Endothelial cell (in vitro differentiated cells): ENCODE data around the gene FRAS1. TPM values are rescaled to one million over a fixed set of nuclear protein-coding genes. Genes with fewer than 3 reads are reported as not detected.

Source experiments
- DNase-seq: peaks from one replicate; pipeline ENCODE4 v3.0.0; 2021; ENCODE audit warnings: low spot score
- H3K27ac Mint-ChIP-seq: one replicate; pipeline ENCODE4 v1.8.0; 2021; ENCODE audit warnings: mixed read lengths, inconsistent platforms; ENCODE audit not compliant: unreplicated experiment
- H3K27me3 Mint-ChIP-seq: one replicate; pipeline ENCODE4 v1.8.0; 2021; ENCODE audit warnings: mild to moderate bottlenecking, moderate library complexity, mixed read lengths, inconsistent platforms; ENCODE audit not compliant: unreplicated experiment
- H3K36me3 Mint-ChIP-seq: one replicate; pipeline ENCODE4 v1.8.0; 2021; ENCODE audit warnings: mild to moderate bottlenecking, low read depth, mixed read lengths, inconsistent platforms; ENCODE audit not compliant: unreplicated experiment
- H3K4me1 Mint-ChIP-seq: one replicate; pipeline ENCODE4 v1.8.0; 2021; ENCODE audit warnings: mild to moderate bottlenecking, mixed read lengths, inconsistent platforms; ENCODE audit not compliant: unreplicated experiment
- H3K4me3 Mint-ChIP-seq: one replicate; pipeline ENCODE4 v1.8.0; 2021; ENCODE audit warnings: mild to moderate bottlenecking, mixed read lengths, inconsistent platforms; ENCODE audit not compliant: unreplicated experiment
- H3K9me3 Mint-ChIP-seq: one replicate; pipeline ENCODE4 v1.8.0; 2021; ENCODE audit warnings: mixed read lengths, inconsistent platforms; ENCODE audit not compliant: unreplicated experiment
- CTCF ChIP-seq: fragments of 200-600 bp; sonication (generic); IDR thresholded peaks from one replicate; pipeline ENCODE4 v1.5.0; 2021; ENCODE audit warnings: antibody characterized with exemption; ENCODE audit not compliant: unreplicated experiment
- total RNA-seq: library from RNA; stranded (reverse); fragmentation: NEBNext Ultra II Directional; extraction: Animal tissue kit (Norgen Biotek cat#: 25700); gene quantifications from one replicate; pipeline ENCODE4 v1.2.1, GENCODE V29; 2021; ENCODE audit not compliant: unreplicated experiment

FRAS1 gene
- total RNA-seq, 1 donor from 2014 or later = 51.7 TPM

DNA sequence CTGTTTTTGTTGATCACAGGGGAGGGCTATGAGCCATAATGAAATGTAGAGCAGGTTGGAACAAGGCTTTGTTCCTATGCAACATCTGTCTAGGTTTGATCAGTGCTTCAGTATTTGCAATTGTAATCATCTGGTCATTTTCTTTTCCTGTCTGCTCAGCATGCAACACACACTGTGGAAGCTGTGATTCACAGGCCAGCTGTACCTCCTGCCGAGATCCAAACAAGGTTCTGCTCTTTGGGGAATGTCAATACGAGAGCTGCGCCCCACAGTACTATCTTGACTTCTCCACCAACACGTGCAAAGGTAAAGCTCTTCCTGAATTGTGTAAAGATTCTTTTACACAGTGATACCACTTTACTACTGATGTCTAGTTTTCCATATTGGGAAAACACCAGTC lies 312.6 kb downstream of the FRAS1 start:
- no peak for TF ChIP-seq CTCF

DNA sequence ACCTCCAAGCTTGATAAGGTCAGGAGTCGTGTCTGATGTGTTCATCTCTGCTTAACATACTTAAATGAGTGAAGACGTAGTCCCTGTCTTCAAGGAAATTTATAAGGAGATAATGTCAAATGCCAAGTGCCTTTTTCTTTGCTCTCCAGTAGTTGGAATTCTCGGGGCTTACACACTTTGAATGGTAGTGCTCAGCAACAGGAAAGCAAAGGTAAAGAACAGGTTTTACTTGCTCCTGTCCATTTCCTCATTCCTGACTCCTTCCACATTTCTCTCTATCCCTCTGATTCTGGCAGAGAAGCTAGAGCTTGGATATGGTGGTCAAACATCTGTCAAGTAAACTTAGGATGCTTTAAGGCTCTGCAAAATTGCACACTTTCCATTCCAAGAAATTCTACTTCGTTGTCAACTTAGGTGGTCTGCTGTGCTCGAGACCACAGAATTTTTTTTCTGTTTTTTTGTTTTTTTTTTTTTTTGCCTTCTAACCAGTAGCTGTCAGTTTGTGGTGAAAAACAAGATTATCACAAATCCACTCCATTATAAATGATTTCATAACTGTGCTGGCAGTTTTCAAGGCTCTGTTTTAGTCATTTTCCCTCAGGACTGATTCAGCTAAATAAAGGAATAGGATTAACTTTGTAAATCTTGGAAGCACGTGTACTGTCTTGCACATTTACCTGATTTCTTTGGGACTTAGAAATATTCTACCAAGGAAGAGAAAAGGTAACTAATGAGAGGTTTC lies 313.7 kb downstream of the FRAS1 start:
- peaks cover 20% of the 10 kb centered on the region for H3K4me1 Mint-ChIP-seq
- H3K27me3 Mint-ChIP-seq = peaks cover 3% of the 10 kb centered on the region
- DNase-seq = no peak
- no peak for TF ChIP-seq CTCF
- peaks cover 17% of the 10 kb centered on the region for H3K36me3 Mint-ChIP-seq
- H3K9me3 Mint-ChIP-seq = no peaks in the 10 kb centered on the region
- peak overlapping the region; percentile 50 for H3K27ac Mint-ChIP-seq
- H3K4me3 Mint-ChIP-seq = no peak overlapping the region

More for the DNA sequence above, 312.6 kb downstream of the FRAS1 start:
- Mint-ChIP-seq H3K27ac (no peak overlapping the region), H3K36me3 (peaks cover 11% of the 10 kb centered on the region), H3K27me3 (no peaks in the 10 kb centered on the region), H3K4me3 (no peak overlapping the region), H3K9me3 (no peaks in the 10 kb centered on the region), H3K4me1 (peaks cover 20% of the 10 kb centered on the region)
- no peak for DNase-seq

DNA sequence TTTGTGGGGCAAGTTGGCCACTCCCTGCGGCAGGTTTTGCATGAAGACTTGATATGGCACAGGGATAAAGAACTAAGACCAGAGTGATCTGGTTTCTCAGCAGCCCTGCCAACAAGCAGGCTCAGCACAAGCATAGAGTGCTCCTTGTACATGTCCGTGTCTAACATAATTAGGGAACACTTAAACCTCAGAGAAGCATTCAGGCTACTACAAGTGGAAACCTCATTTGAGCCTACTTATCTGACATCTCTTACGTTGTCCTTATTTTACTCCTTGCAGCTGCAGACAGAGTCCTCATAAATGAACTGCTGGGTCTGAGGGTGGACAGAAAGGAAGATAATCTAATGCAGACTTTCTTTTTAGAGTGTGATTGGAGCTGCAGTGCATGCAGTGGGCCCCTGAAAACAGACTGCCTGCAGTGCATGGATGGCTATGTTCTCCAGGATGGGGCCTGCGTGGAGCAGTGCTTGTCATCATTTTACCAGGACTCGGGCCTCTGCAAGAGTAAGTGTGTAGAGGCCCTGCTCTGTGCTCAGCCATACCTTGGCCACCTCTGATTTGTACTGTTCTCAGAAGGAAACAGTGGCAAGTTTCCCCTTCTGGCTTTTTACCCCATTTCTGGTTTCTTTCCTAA lies 315.3 kb downstream of the FRAS1 start:
- DNase-seq = no peak
- no peaks in the 10 kb centered on the region for H3K9me3 Mint-ChIP-seq
- H3K36me3 Mint-ChIP-seq = peaks cover 20% of the 10 kb centered on the region
- peaks cover 20% of the 10 kb centered on the region for H3K4me1 Mint-ChIP-seq
- H3K27me3 Mint-ChIP-seq = peaks cover 3% of the 10 kb centered on the region
- H3K4me3 Mint-ChIP-seq = no peak overlapping the region
- no peak overlapping the region for H3K27ac Mint-ChIP-seq
- TF ChIP-seq CTCF = no peak

DNA sequence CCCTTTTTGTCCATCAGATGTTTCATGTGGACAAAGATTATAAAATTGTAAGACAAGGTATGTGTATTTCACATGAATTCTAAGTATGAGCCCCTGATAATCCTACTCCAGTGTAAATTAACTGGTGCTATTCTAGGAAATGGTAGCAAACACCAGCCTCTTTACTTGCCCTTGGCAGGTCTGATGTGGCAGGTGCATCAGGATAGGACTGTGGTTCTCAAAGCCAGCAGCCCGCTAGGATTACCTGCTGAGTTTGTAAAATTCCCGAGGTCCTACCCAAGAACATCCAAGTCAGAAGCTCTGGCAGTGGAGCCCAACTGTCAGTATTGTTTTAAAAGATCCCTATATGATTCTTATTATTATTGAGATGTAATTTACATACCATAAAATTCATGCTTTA lies 320.4 kb downstream of the FRAS1 start:
- Mint-ChIP-seq H3K4me3 (no peak overlapping the region), H3K9me3 (no peaks in the 10 kb centered on the region), H3K27me3 (peaks cover 3% of the 10 kb centered on the region), H3K27ac (no peak overlapping the region), H3K36me3 (peaks cover 21% of the 10 kb centered on the region), H3K4me1 (no peaks in the 10 kb centered on the region)
- no peak for TF ChIP-seq CTCF
- no peak for DNase-seq

DNA sequence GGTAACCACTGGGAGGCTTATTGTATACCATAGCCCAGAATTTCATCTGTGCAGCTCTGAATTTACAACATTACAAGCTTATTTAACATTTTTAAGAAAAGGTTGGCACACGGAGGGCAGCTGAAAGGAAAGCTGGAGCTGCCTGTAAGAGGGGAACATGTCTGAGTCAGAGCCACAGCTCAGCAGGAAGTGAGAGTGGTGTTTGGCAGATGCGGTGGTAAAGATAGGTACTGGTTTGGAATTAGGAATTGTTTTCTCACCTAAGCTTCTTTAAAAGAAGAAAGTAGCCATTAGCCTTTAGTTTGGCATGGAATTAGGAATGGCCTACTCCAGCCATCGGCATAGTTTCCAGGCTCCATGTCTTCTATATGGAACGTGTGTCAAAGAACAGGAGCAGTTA lies 321.9 kb downstream of the FRAS1 start:
- peaks cover 16% of the 10 kb centered on the region for H3K36me3 Mint-ChIP-seq
- H3K27me3 Mint-ChIP-seq = peaks cover 3% of the 10 kb centered on the region
- H3K9me3 Mint-ChIP-seq = no peaks in the 10 kb centered on the region
- no peak overlapping the region for H3K27ac Mint-ChIP-seq
- no peak overlapping the region for H3K4me3 Mint-ChIP-seq
- TF ChIP-seq CTCF = no peak
- DNase-seq = no peak
- no peaks in the 10 kb centered on the region for H3K4me1 Mint-ChIP-seq
